NCI-H2029 treated with DMSO at 0.1 percent for 48 hours (cell line): Measurements from ENCODE around the gene KPNB1.
"Not testable (repeated sequence)": the region's sequence is repeated elsewhere in the genome, so short reads cannot be mapped to it uniquely, and the experiment has no call there.

Experiments used
- DNase-seq: peaks from one replicate; lab custom pipeline; 2025; lab: John Stamatoyannopoulos, UW

The KPNB1 gene

GRCh38 chr17:47676510-47677165 is 26.9 kb downstream of the KPNB1 start:
- DNase-seq: no peak

GRCh38 chr17:47678196-47678595 is 28.5 kb downstream of the KPNB1 start:
- no peak for DNase-seq

GRCh38 chr17:47682138-47682537 is 32.4 kb downstream of the KPNB1 start:
- DNase-seq: no peak

GRCh38 chr17:47682727-47683126 is 33.0 kb downstream of the KPNB1 start:
- not testable (repeated sequence) for DNase-seq

- DNase-seq: no peak
Observed at GRCh38 chr17:47684025-47684424, 34.3 kb downstream of the KPNB1 start.

- DNase-seq: no peak
Observed at GRCh38 chr17:47684535-47685193, 34.9 kb downstream of the KPNB1 start.

- no peak for DNase-seq
Observed at GRCh38 chr17:47685556-47686275, 36.0 kb downstream of the KPNB1 start.

- DNase-seq: no peak
Observed at GRCh38 chr17:47686276-47686635, 36.5 kb downstream of the KPNB1 start.

GRCh38 chr17:47686664-47687327 is 37.1 kb downstream of the KPNB1 start:
- no peak for DNase-seq

- no peak for DNase-seq
Observed at GRCh38 chr17:47687328-47687690, 37.6 kb downstream of the KPNB1 start.

GRCh38 chr17:47687748-47688147 is 38.0 kb downstream of the KPNB1 start:
- DNase-seq: no peak

GRCh38 chr17:47690121-47690520 is 40.4 kb downstream of the KPNB1 start:
- no peak for DNase-seq

- DNase-seq: no peak
Observed at GRCh38 chr17:47692137-47692894, 42.6 kb downstream of the KPNB1 start.

- no peak for DNase-seq
Observed at GRCh38 chr17:47692895-47693730, 43.4 kb downstream of the KPNB1 start.

GRCh38 chr17:47693731-47694580 is 44.2 kb downstream of the KPNB1 start, which contains the start of gene TBKBP1:
Gene TBKBP1 (plus strand): TSS chr17:47694161. CDS start chr17:47696113, 1,952 bp downstream.
- no peak for DNase-seq

- DNase-seq: no peak
Observed at GRCh38 chr17:47694581-47695428, 45.1 kb downstream of the KPNB1 start.

GRCh38 chr17:47695429-47696376 is 46.0 kb downstream of the KPNB1 start:
- no peak for DNase-seq
